Keratinocyte (primary cell): ENCODE data around the gene KRTAP21-2. TPM values are rescaled to one million over a fixed set of nuclear protein-coding genes. Genes with fewer than 3 reads are reported as not detected.

Source experiments
- DNase-seq: peaks from one replicate; pipeline ENCODE4 v3.0.0-alpha.2; 2011; ENCODE audit warnings: low read depth, missing footprints, low spot score
- FAIRE-seq: peaks from 2 replicates; lab custom pipeline; 2011; peaks lifted over from hg19 to GRCh38; lab: Jason Lieb, UNC
- H2AFZ ChIP-seq: 2 replicates; pipeline ENCODE4 v1.6.0; 2012; ENCODE audit warnings: low read length, control low read depth, inconsistent platforms; ENCODE audit not compliant: control insufficient read depth
- H3K27ac ChIP-seq: 2 replicates; pipeline ENCODE4 v1.5.1; 2011; ENCODE audit warnings: low read length; ENCODE audit not compliant: control insufficient read depth, insufficient read depth
- H3K27me3 ChIP-seq: 3 replicates; pipeline ENCODE4 v1.6.0; 2011; ENCODE audit warnings: low read length; ENCODE audit not compliant: control insufficient read depth, insufficient read depth; ENCODE audit errors: extremely low read depth
- H3K36me3 ChIP-seq, 2 experiments: 2 replicates in 1 of 2; 3 replicates in 1 of 2; pipeline ENCODE4 v1.5.1; 2011; ENCODE audit warnings: low read length in 2 of 2, mild to moderate bottlenecking in 1 of 2; ENCODE audit not compliant: control insufficient read depth in 2 of 2, insufficient read depth in 2 of 2; ENCODE audit errors: extremely low read depth in 1 of 2
- H3K4me1 ChIP-seq: 3 replicates; pipeline ENCODE4 v1.5.1; 2011; ENCODE audit warnings: low read length; ENCODE audit not compliant: control insufficient read depth, insufficient read depth; ENCODE audit errors: extremely low read depth
- H3K4me2 ChIP-seq: 3 replicates; pipeline ENCODE4 v1.6.0; 2011; ENCODE audit warnings: low read depth, low read length; ENCODE audit not compliant: control insufficient read depth, insufficient read depth; ENCODE audit errors: extremely low read depth
- H3K4me3 ChIP-seq, 3 experiments: fragments of 200-600 bp in 1 of 3; sonication (generic) in 1 of 3; 2 replicates in 2 of 3; 3 replicates in 1 of 3; pipeline ENCODE4 v1.5.1; 2011 to 2016; ENCODE audit warnings: low read length in 3 of 3, mild to moderate bottlenecking in 3 of 3, control low read depth in 2 of 3, inconsistent platforms in 1 of 3, low read depth in 1 of 3, mixed read lengths in 1 of 3, mixed run types in 1 of 3, moderate library complexity in 1 of 3; ENCODE audit not compliant: control insufficient read depth in 2 of 3, insufficient read depth in 2 of 3; ENCODE audit errors: extremely low read depth in 1 of 3
- H3K79me2 ChIP-seq: 2 replicates; pipeline ENCODE4 v1.6.0; 2012; ENCODE audit warnings: low read length; ENCODE audit not compliant: control insufficient read depth, insufficient read depth
- H3K9ac ChIP-seq: 3 replicates; pipeline ENCODE4 v1.6.0; 2011; ENCODE audit warnings: low read length; ENCODE audit not compliant: control insufficient read depth, insufficient read depth; ENCODE audit errors: extremely low read depth
- H3K9me1 ChIP-seq: 3 replicates; pipeline ENCODE4 v1.6.0; 2011; ENCODE audit warnings: low read length; ENCODE audit not compliant: control insufficient read depth, insufficient read depth; ENCODE audit errors: extremely low read depth
- H3K9me3 ChIP-seq: 2 replicates; pipeline ENCODE4 v1.5.1; 2012; ENCODE audit warnings: low read depth, low read length; ENCODE audit not compliant: control insufficient read depth
- H4K20me1 ChIP-seq: 3 replicates; pipeline ENCODE4 v1.6.0; 2011; ENCODE audit warnings: low read length; ENCODE audit not compliant: control insufficient read depth, insufficient read depth; ENCODE audit errors: extremely low read depth
- CTCF ChIP-seq, 3 experiments: IDR thresholded peaks in 1 of 3; conservative IDR thresholded peaks in 1 of 3; optimal IDR thresholded peaks in 1 of 3; 2 replicates in 2 of 3; 3 replicates in 1 of 3; pipeline versions ENCODE3 to v1.5.1; 2011; ENCODE audit warnings: low read length in 3 of 3, mild to moderate bottlenecking in 3 of 3, moderate library complexity in 2 of 3, control low read depth in 1 of 3, inconsistent platforms in 1 of 3; ENCODE audit not compliant: insufficient read depth in 2 of 3; ENCODE audit errors: extremely low read depth in 1 of 3
- EZH2 ChIP-seq: IDR thresholded peaks from one replicate; pipeline ENCODE4 v1.6.1; 2012; ENCODE audit warnings: inconsistent platforms, mild to moderate bottlenecking, low read length, moderate library complexity
- dilution Hi-C: fragments of 300-500 bp; cut with MboI; formaldehyde crosslinking; loops from one replicate; pipeline ENCODE4 v1.7.0; 2020; ENCODE audit warnings: low sequenced_read_pairs; ENCODE audit not compliant: extremely low pct_ligation_motif_present
- polyA plus RNA-seq, 5 experiments: library from polyadenylated mRNA; depleted of rRNA in 3 of 5; stranded (reverse) in 3 of 5; stranded (forward) in 1 of 5; unstranded in 1 of 5; fragments of >200 nt; gene quantifications; 1 replicate in 1 of 5; 2 replicates in 3 of 5; 3 replicates in 1 of 5; pipeline versions ENCODE4 v1.2.1 to v1.2.3, GENCODE V29; 2011 to 2012; ENCODE audit warnings: missing spikeins in 2 of 5, low read depth in 1 of 5, low replicate concordance in 1 of 5

The KRTAP21-2 gene
- polyA plus RNA-seq, 1 donor (not counting 4 experiments of a cell fraction or from before 2014, with no cell fraction given): not detected

- Histone ChIP-seq H4K20me1 (no peaks in the 10 kb centered on the region), H3K4me3 (no peak overlapping the region), H3K79me2 (no peaks in the 10 kb centered on the region), H3K9me1 (no peaks in the 10 kb centered on the region), H3K9me3 (no peaks in the 10 kb centered on the region), H3K27me3 (no peaks in the 10 kb centered on the region), H3K36me3 (no peaks in the 10 kb centered on the region), H2AFZ (no peak overlapping the region), H3K9ac (no peak overlapping the region), H3K27ac (no peak overlapping the region), H3K4me1 (no peaks in the 10 kb centered on the region), H3K4me2 (no peak overlapping the region)
- DNase-seq (no peak), FAIRE-seq (no peak)
- TF ChIP-seq CTCF (optimal IDR thresholded peaks at IDR 0.05 in 1 of 3, IDR thresholded peaks at IDR 0.05 in 1 of 3, conservative IDR thresholded peaks at IDR 0.05 in 1 of 3; ENCODE audit: extremely low read depth in 1 of 3, insufficient read depth in 2 of 3, low read length in 3 of 3) (no peak), EZH2 (no peak)
- dilution Hi-C loops: no loop called here
Measured at GRCh38 chr21:30779249-30779648, 32.2 kb upstream of the KRTAP21-2 start.

- peak; percentile 13 for DNase-seq
- Histone ChIP-seq H3K4me1 (peaks cover 6% of the 10 kb centered on the region), H3K4me2 (peak overlapping the region; percentile 23), H3K79me2 (no peaks in the 10 kb centered on the region), H3K4me3 (no peak overlapping the region), H3K9me3 (no peaks in the 10 kb centered on the region), H3K27me3 (no peaks in the 10 kb centered on the region), H3K9me1 (no peaks in the 10 kb centered on the region), H2AFZ (peak overlapping the region; percentile 16), H3K27ac (peak overlapping the region; percentile 51), H3K9ac (no peak overlapping the region), H3K36me3 (no peaks in the 10 kb centered on the region), H4K20me1 (no peaks in the 10 kb centered on the region)
- no peak for FAIRE-seq
- dilution Hi-C loops: no loop called here
- TF ChIP-seq CTCF (optimal IDR thresholded peaks at IDR 0.05 in 1 of 3, IDR thresholded peaks at IDR 0.05 in 1 of 3, conservative IDR thresholded peaks at IDR 0.05 in 1 of 3; ENCODE audit: extremely low read depth in 1 of 3, insufficient read depth in 2 of 3, low read length in 3 of 3) (no peak), EZH2 (no peak)
Measured at GRCh38 chr21:30769724-30770431, 22.8 kb upstream of the KRTAP21-2 start.
